B cell (primary cell): Measurements from ENCODE around the gene SHC4.

Experiments
- EZH2 ChIP-seq: IDR thresholded peaks from 2 replicates; pipeline ENCODE4 v1.6.1; 2012; ENCODE audit warnings: borderline replicate concordance, low read depth, mild to moderate bottlenecking, moderate library complexity, low read length; ENCODE audit not compliant: insufficient read depth, poor library complexity, severe bottlenecking
- TF ChIP-seq, protein P1 (sequence below): fragments of 200-600 bp; IDR thresholded peaks from one replicate; pipeline ENCODE4 v1.8.0; 2022; ENCODE audit warnings: antibody characterized with exemption, mild to moderate bottlenecking

DNA sequence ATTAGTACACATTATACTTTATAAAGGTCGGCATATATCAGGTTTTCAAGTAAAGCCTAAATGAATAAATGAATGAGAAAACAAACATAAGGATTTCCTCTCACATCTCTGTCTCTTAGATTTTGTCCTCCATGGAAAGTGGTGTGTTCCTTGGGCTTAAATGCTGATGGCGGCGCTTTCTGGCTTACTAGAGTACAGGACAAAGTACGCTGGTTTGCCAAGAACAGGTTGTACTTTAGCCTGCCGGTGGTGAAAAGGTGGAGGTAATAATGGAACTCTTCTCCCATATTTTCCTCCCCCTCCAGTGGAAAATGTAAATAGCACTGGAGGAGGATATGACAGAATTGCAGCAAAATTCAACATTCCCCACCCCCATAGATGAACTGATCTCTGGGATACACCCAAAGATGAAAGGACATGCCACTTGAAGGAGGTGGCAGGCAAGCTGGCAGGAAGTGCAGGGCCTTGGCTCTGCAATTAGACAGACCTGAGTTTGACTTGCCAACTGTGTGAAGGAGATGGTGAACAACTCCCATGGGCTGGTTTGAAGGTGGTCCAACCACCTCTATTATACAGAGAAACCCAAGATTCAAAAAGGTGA, 182.1 kb downstream of the SHC4 start:
- TF ChIP-seq, protein P1, sequence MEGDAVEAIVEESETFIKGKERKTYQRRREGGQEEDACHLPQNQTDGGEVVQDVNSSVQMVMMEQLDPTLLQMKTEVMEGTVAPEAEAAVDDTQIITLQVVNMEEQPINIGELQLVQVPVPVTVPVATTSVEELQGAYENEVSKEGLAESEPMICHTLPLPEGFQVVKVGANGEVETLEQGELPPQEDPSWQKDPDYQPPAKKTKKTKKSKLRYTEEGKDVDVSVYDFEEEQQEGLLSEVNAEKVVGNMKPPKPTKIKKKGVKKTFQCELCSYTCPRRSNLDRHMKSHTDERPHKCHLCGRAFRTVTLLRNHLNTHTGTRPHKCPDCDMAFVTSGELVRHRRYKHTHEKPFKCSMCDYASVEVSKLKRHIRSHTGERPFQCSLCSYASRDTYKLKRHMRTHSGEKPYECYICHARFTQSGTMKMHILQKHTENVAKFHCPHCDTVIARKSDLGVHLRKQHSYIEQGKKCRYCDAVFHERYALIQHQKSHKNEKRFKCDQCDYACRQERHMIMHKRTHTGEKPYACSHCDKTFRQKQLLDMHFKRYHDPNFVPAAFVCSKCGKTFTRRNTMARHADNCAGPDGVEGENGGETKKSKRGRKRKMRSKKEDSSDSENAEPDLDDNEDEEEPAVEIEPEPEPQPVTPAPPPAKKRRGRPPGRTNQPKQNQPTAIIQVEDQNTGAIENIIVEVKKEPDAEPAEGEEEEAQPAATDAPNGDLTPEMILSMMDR: no peak
- TF ChIP-seq EZH2: no peak
